Common myeloid progenitor, CD34-positive (primary cell): Measurements from ENCODE around the gene PCDH19. TPM values are rescaled to one million over a fixed set of nuclear protein-coding genes. Genes with fewer than 3 reads are reported as not detected.
"Not testable (repeated sequence)": the region's sequence is repeated elsewhere in the genome, so short reads cannot be mapped to it uniquely, and the experiment has no call there.

Experiments
- CTCF ChIA-PET: fragments of 350-600 bp; sonication (Branson Sonifier 250); formaldehyde crosslinking; loops from one replicate; lab custom pipeline; 2021; ENCODE audit warnings: antibody characterized with exemption; lab: Charles Lee
- POLR2A ChIA-PET: fragments of 350-600 bp; sonication (Branson Sonifier 250); formaldehyde crosslinking; loops from one replicate; lab custom pipeline; 2021; ENCODE audit warnings: antibody characterized with exemption; lab: Charles Lee
- DNase-seq, 3 donors: peaks; one replicate each; pipeline versions ENCODE4 v3.0.0 to v3.0.0-alpha.2; 2013
- H3K27ac ChIP-seq, 2 experiments: 1 replicate in 1 of 2; 2 replicates in 1 of 2; pipeline ENCODE4 v1.7.0; 2013; ENCODE audit warnings: inconsistent platforms in 2 of 2, low read length in 2 of 2, mild to moderate bottlenecking in 2 of 2, low read depth in 1 of 2, moderate library complexity in 1 of 2; ENCODE audit not compliant: severe bottlenecking in 2 of 2, insufficient read depth in 1 of 2, poor library complexity in 1 of 2
- H3K27me3 ChIP-seq, 5 experiments: replicated peaks in 2 of 5; 1 replicate in 3 of 5; 2 replicates in 2 of 5; pipeline versions ENCODE4 v1.6.1 to v1.7.0; 2013; ENCODE audit warnings: low read length in 4 of 5, mild to moderate bottlenecking in 2 of 5, moderate library complexity in 2 of 5, inconsistent platforms in 1 of 5; ENCODE audit not compliant: insufficient read depth in 5 of 5, control insufficient read depth in 4 of 5
- H3K36me3 ChIP-seq, 4 experiments: 1 replicate in 2 of 4; 2 replicates in 2 of 4; pipeline versions ENCODE4 v1.6.1 to v1.7.0; 2013; ENCODE audit warnings: low read length in 3 of 4, control low read depth in 1 of 4, mild to moderate bottlenecking in 1 of 4; ENCODE audit not compliant: control insufficient read depth in 4 of 4, insufficient read depth in 4 of 4
- H3K4me1 ChIP-seq, 4 experiments: 1 replicate in 3 of 4; 2 replicates in 1 of 4; pipeline versions ENCODE4 v1.6.1 to v1.7.1; 2013; ENCODE audit warnings: low read length in 3 of 4, mild to moderate bottlenecking in 3 of 4, control low read depth in 1 of 4, inconsistent platforms in 1 of 4, moderate library complexity in 1 of 4; ENCODE audit not compliant: control insufficient read depth in 4 of 4, insufficient read depth in 4 of 4; ENCODE audit errors: control extremely low read depth in 1 of 4
- H3K4me3 ChIP-seq, 7 experiments: 1 replicate in 4 of 7; 2 replicates in 3 of 7; pipeline versions ENCODE4 v1.5.1 to v1.7.0; 2013; ENCODE audit warnings: mild to moderate bottlenecking in 7 of 7, low read length in 6 of 7, moderate library complexity in 6 of 7, inconsistent platforms in 2 of 7, low read depth in 2 of 7, control low read depth in 1 of 7; ENCODE audit not compliant: insufficient read depth in 4 of 7, control insufficient read depth in 1 of 7; ENCODE audit errors: extremely low read depth in 1 of 7
- H3K9me3 ChIP-seq, 5 experiments: 1 replicate in 4 of 5; 2 replicates in 1 of 5; pipeline versions ENCODE4 v1.6.1 to v1.7.1; 2013; ENCODE audit warnings: low read length in 4 of 5, mild to moderate bottlenecking in 2 of 5, inconsistent platforms in 1 of 5, low read depth in 1 of 5, moderate library complexity in 1 of 5; ENCODE audit not compliant: control insufficient read depth in 4 of 5, insufficient read depth in 2 of 5; ENCODE audit errors: control extremely low read depth in 1 of 5
- WGBS: methylation state at CpG from one replicate; pipeline ENCODE4 v1.1.5; 2013; ENCODE audit not compliant: insufficient coverage; 5-methylcytosine and 5-hydroxymethylcytosine counted together
- polyA plus RNA-seq: library from polyadenylated mRNA; unstranded; fragments of 120-200 nt; gene quantifications from one replicate; pipeline ENCODE4 v1.2.1, GENCODE V29; 2013

The PCDH19 gene, protein sequence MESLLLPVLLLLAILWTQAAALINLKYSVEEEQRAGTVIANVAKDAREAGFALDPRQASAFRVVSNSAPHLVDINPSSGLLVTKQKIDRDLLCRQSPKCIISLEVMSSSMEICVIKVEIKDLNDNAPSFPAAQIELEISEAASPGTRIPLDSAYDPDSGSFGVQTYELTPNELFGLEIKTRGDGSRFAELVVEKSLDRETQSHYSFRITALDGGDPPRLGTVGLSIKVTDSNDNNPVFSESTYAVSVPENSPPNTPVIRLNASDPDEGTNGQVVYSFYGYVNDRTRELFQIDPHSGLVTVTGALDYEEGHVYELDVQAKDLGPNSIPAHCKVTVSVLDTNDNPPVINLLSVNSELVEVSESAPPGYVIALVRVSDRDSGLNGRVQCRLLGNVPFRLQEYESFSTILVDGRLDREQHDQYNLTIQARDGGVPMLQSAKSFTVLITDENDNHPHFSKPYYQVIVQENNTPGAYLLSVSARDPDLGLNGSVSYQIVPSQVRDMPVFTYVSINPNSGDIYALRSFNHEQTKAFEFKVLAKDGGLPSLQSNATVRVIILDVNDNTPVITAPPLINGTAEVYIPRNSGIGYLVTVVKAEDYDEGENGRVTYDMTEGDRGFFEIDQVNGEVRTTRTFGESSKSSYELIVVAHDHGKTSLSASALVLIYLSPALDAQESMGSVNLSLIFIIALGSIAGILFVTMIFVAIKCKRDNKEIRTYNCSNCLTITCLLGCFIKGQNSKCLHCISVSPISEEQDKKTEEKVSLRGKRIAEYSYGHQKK (N-terminal part only)
- 0.01 TPM for polyA plus RNA-seq

DNA sequence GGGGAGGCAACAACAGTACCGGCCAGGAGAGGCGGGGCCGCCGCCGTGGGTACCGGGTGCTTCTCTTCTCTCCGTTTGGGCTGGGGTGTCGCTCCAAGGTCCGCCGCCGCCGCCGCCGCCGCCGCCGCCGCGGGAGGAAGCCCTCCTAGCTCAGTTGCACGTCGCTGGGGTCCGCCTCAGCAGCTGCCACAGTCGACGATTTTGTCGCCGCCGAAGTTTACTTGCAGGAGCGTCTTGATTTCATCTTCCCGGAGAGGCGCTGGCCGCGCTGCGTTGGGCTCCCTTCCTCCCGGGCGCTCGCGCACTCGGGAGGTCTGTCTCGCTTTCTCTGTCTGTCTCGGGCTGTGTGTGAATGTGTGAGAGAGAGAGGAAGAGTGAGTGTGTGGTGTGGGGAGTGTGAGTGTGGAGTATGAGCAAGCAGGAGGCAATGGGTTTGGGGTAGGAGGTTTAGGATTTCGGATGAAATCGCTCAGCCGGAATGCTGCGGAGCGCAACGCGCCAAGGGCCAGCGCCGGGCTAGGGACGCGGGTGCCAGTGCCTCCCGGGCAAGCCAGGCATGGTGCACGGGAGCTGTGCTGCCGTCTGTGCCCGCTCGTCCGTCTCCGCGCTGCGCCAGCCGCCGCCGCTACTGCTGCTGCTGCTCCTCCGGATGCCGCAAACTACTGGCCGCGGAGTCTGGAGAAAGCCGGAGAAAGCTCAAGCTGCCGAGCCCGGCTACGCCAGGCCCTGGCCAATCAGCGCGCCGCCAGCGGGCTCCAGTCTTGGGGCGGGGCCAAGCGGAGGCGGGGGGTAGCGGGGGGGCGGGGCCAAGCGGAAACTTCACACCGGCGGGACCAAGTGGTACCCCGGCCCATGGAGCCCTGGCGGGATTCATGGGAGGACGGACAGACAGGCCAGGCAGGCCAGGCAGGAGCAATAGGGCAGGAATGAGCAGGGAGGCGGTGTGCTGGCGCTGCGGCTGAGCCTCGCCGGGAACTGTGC is at the start of gene PCDH19:
PCDH19 (minus strand) TSS at position 664 of the 981 bp plus-strand sequence. CDS start 1,676 bp downstream, outside the sequence.
- H3K4me1 ChIP-seq = peaks cover 0 to 24% (median 9%) of the 10 kb centered on the region in 4 experiments
- peak; percentile 33 to 70 (median 69) for DNase-seq
- peaks cover 0 to 92% (median 29%) of the 10 kb centered on the region in 5 experiments for H3K27me3 ChIP-seq
- 39% methylated on average over 65 of the region's 91 CpGs for WGBS
- peak within 1 kb of the TSS in 4 of 7 experiments; percentile 19 to 66 (median 54) for H3K4me3 ChIP-seq
- no peak within 1 kb of the TSS for H3K27ac ChIP-seq
- ChIA-PET POLR2A (no interaction called here), CTCF (interaction anchor here (1.6 kb wide), 1 partner anchor 42 kb away, joined by 4 read pairs; no protein-coding TSS in a partner anchor)
- peaks cover 0 to 18% (median 7%) of the 10 kb centered on the region in 5 experiments for H3K9me3 ChIP-seq
- no peaks in the 10 kb centered on the region for H3K36me3 ChIP-seq

DNA sequence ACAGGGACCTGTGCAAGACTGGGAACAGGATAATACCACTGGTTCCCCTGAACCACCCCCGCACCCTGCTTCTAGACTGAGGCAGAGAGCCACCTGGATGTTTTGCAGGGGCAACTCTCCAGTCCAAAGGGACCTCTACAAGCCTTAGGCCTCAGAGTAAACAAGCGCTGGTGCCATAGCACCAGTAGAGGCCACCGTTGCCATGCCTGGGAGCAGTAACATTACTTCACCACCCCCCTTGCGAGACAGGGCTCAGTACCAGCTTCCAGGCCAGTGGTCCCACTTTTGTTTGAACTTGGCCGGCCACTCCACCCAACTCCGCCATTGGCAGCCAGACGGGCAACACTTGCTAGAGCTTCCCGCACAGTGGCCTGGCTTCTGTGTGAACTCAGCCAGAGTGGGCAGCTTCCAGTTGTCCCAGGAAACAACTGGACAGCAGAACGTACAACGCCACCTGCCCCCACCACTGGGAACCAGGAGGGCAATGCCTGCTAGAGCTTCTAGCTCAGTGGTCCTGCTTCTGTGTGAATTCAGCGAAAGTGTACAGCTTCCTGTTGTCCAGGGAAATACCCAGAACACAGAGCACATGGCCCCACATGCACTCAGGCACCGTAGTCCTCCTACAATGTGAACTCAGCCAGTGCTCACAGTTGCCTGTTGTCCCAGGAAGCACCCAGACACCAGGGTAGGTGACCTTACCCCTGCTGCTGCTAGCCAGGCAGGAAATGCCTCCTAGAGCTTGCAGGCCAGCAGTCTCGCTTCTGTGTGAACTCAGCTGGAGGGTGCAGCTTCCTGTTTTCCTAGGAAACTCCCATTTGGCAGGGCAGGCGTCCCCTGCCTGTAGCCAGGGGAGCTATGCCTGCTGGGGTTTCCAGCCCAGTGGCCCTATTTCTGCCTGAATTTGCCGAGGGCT is 39.9 kb upstream of the PCDH19 start:
- Histone ChIP-seq H3K9me3 (no peaks in the 10 kb centered on the region), H3K27ac (no peak overlapping the region), H3K4me1 (peaks cover 0 to 4% (median 0%) of the 10 kb centered on the region in 4 experiments), H3K27me3 (peaks cover 0 to 12% (median 2%) of the 10 kb centered on the region in 5 experiments), H3K4me3 (no peak overlapping the region), H3K36me3 (no peaks in the 10 kb centered on the region)
- POLR2A ChIA-PET = no interaction called here
- CTCF ChIA-PET = interaction anchor here (1.0 kb wide), 1 partner anchor 12 kb away, joined by 3 read pairs; no protein-coding TSS in a partner anchor
- DNase-seq = peak in 1 of 3 donors; percentile 3
- WGBS = 80% methylated on average over 14 of the region's 15 CpGs

DNA sequence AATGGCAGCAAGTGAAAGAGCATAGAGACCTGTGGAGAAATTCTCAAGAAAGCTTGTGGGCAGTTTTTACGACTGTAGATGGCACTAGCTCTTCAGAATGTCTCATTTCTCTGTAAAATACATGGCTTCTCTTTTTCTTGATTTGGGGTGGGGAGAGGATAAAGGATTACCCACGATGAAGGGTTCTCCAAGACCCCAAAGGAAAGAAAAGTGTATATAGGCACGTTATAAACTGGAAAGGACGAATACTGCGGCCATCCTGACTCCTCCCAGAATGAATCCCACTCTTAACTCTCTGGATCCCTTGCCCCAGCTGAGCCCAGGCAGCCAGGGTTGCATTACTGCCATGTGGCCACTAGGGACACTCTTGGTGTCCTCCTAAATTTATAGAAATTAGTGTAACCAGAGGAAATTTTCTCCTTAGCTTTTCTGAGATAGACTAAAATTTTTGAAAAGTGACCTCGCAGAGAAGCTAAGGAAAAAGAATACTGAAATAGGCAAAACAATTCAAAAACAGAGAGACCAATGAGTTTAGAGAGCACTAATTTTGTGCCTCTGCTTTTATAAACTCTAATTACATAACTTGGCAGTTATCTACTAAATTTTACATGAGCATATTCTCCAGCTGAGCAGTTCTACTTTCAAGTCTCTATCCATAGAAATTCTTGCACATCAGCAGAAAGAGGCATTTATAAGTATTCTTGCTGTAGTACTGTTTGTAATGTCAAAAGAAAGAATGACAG is 37.8 kb upstream of the PCDH19 start:
- Histone ChIP-seq H3K4me3 (peak overlapping the region in 1 of 7 experiments; percentile 54), H3K27me3 (peaks cover 0 to 5% (median 2%) of the 10 kb centered on the region in 5 experiments), H3K4me1 (peaks cover 0 to 4% (median 0%) of the 10 kb centered on the region in 4 experiments), H3K27ac (no peak overlapping the region), H3K9me3 (no peaks in the 10 kb centered on the region), H3K36me3 (no peaks in the 10 kb centered on the region)
- ChIA-PET POLR2A (no interaction called here), CTCF (interaction anchor here (0.9 to 1.4 kb wide), 4 partner anchors 9 to 162 kb away, joined by 3 to 4 read pairs (median 4); no protein-coding TSS in a partner anchor)
- peak; percentile 17 to 49 (median 41) for DNase-seq
- WGBS = 6% methylated on average over 4 of the region's 6 CpGs

DNA sequence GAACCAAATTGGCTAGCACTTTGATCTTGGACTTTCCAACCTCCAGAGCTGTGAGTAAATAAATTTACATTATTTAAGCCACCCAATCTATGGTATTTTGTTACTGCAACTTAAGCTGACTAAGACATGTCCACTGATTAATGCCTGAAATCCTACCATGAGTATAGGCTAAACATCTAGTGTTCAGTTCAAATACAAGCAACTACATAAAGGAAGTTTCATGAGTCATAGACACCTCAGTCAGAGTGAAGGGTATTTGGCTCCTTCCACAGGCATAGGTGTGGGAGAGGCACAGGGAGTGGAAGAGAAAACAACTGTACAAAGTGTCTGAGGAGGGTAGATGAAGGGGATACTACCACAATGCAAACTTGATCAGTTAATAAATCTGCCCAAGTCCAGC is 35.5 kb upstream of the PCDH19 start:
- H3K4me1 ChIP-seq = peaks cover 0 to 4% (median 0%) of the 10 kb centered on the region in 4 experiments
- no peaks in the 10 kb centered on the region for H3K9me3 ChIP-seq
- H3K4me3 ChIP-seq = no peak overlapping the region
- no peaks in the 10 kb centered on the region for H3K36me3 ChIP-seq
- CTCF ChIA-PET = no interaction called here
- POLR2A ChIA-PET = no interaction called here
- peaks cover 0 to 5% (median 2%) of the 10 kb centered on the region in 5 experiments for H3K27me3 ChIP-seq
- DNase-seq = no peak
- no peak overlapping the region for H3K27ac ChIP-seq

DNA sequence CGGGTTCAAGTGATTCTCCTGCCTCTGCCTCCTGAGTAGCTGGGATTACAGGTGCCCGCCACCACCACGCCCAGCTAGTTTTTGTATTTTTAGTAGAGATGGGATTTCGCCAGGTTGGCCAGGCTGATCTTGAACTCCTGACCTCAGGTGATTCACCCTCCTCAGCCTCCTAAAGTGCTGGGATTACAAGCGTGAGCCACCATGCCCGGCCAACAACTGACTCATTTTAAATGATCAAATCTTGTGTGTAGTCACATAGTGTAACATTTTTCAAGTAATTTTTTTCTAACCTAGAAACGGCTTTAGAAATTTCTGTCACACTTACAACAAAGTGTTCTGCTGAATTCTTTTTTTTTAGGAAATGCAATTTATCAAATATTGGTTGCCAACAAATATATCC is 31.2 kb upstream of the PCDH19 start:
- POLR2A ChIA-PET, H3K4me3 ChIP-seq, H3K4me1 ChIP-seq, H3K36me3 ChIP-seq, DNase-seq, CTCF ChIA-PET, H3K9me3 ChIP-seq, H3K27ac ChIP-seq: not testable (repeated sequence)
- WGBS = 93% methylated on average over 3 of the region's 7 CpGs
- peaks cover 0 to 11% (median 2%) of the 10 kb centered on the region in 5 experiments for H3K27me3 ChIP-seq
